ENCODE results near the gene BABAM2.

DNA sequence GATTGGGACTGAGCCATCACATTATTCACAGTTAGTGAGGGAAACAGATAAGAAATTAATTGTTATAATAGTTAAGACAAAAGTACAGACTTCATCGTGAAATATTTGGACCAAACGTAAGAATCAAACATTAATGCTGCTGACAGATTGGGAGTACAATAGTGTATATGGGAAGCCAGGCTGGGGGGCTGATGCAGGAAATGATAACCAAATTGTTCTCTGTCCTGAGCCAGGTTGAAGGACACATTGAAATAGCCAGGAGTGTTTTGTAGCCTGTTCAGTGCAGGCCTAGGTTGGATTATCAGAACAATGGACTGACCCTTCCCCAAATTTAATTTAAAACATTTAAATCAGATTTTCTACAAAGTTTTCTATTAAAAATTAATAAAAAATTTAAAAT is 203.2 kb downstream of the BABAM2 start:
- TF ChIP-seq POLR2A (IDR thresholded peaks at IDR 0.05), result no peak
- TF ChIP-seq, protein P1, sequence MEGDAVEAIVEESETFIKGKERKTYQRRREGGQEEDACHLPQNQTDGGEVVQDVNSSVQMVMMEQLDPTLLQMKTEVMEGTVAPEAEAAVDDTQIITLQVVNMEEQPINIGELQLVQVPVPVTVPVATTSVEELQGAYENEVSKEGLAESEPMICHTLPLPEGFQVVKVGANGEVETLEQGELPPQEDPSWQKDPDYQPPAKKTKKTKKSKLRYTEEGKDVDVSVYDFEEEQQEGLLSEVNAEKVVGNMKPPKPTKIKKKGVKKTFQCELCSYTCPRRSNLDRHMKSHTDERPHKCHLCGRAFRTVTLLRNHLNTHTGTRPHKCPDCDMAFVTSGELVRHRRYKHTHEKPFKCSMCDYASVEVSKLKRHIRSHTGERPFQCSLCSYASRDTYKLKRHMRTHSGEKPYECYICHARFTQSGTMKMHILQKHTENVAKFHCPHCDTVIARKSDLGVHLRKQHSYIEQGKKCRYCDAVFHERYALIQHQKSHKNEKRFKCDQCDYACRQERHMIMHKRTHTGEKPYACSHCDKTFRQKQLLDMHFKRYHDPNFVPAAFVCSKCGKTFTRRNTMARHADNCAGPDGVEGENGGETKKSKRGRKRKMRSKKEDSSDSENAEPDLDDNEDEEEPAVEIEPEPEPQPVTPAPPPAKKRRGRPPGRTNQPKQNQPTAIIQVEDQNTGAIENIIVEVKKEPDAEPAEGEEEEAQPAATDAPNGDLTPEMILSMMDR (IDR thresholded peaks at IDR 0.05), result no peak
- no peak for TF ChIP-seq POLR2AphosphoS5 (IDR thresholded peaks at IDR 0.05)

Data from transverse colon (tissue), 4 donors.